ENCODE results near the gene CEP70. TPM values are rescaled to one million over a fixed set of nuclear protein-coding genes. Genes with fewer than 3 reads are reported as not detected.
"Not testable (repeated sequence)": the region's sequence is repeated elsewhere in the genome, so short reads cannot be mapped to it uniquely, and the experiment has no call there.

Gene CEP70
- total RNA-seq, 2 experiments from 2014 or later: 24.9 to 28.3 TPM

GRCh38 chr3:138491971-138492370 is 102.1 kb downstream of the CEP70 start:
- POLR2A ChIA-PET: no interaction called here
- H3K27me3 Mint-ChIP-seq: peaks cover 5% of the 10 kb centered on the region
- ATAC-seq (ENCODE audit: low read depth): no peak
- no peak overlapping the region for H3K27ac Mint-ChIP-seq
- peaks cover 18% of the 10 kb centered on the region for H3K36me3 Mint-ChIP-seq
- DNase-seq: no peak
- peaks cover 2% of the 10 kb centered on the region for H3K4me1 Mint-ChIP-seq
- peaks cover 21% of the 10 kb centered on the region for H3K9me3 Mint-ChIP-seq
- H3K4me3 Mint-ChIP-seq: no peak overlapping the region

DNA sequence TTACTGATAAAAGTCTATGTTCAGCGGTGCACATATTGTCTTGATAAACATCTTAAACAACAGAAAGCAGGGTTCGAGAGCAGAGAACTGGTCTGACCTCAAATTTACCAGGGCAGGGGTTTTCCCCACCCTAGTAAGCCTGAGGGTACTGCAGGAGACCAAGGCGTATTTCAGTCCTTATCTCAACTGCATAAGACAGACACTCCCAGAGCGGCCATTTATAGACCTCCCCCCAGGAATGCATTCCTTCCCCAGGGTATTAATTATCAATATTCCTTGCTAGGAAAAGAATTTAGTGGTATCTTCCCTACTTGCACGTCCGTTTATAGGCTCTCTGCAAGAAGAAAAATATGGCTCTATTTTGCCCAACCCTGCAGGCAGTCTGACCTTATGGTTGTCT is 107.5 kb downstream of the CEP70 start:
- Mint-ChIP-seq H3K27me3 (peaks cover 11% of the 10 kb centered on the region), H3K9me3 (peaks cover 31% of the 10 kb centered on the region)
- H3K4me3 Mint-ChIP-seq; H3K36me3 Mint-ChIP-seq; DNase-seq; POLR2A ChIA-PET; H3K27ac Mint-ChIP-seq; H3K4me1 Mint-ChIP-seq; ATAC-seq (ENCODE audit: low read depth): not testable (repeated sequence)

- POLR2A ChIA-PET: interaction anchor here (0.6 kb wide), 1 partner anchor 56 kb away, joined by 4 read pairs; no protein-coding TSS in a partner anchor
- not testable (repeated sequence) for ATAC-seq (ENCODE audit: low read depth); H3K27me3 Mint-ChIP-seq; H3K4me1 Mint-ChIP-seq; H3K27ac Mint-ChIP-seq; DNase-seq; H3K4me3 Mint-ChIP-seq; H3K36me3 Mint-ChIP-seq
- peaks cover 28% of the 10 kb centered on the region for H3K9me3 Mint-ChIP-seq
Measured at GRCh38 chr3:138484672-138485071, 109.4 kb downstream of the CEP70 start.

- H3K36me3 Mint-ChIP-seq: no peaks in the 10 kb centered on the region
- H3K4me1 Mint-ChIP-seq: no peaks in the 10 kb centered on the region
- H3K9me3 Mint-ChIP-seq: no peaks in the 10 kb centered on the region
- H3K27me3 Mint-ChIP-seq: peaks cover 10% of the 10 kb centered on the region
- ATAC-seq (ENCODE audit: low read depth) (peak; percentile 71), DNase-seq (no peak)
- POLR2A ChIA-PET: no interaction called here
- no peak overlapping the region for H3K27ac Mint-ChIP-seq
- H3K4me3 Mint-ChIP-seq: no peak overlapping the region
Measured at GRCh38 chr3:138479438-138479863, 114.6 kb downstream of the CEP70 start.

- no peaks in the 10 kb centered on the region for H3K36me3 Mint-ChIP-seq
- no peak overlapping the region for H3K27ac Mint-ChIP-seq
- POLR2A ChIA-PET: no interaction called here
Measured at GRCh38 chr3:138477801-138478200, 116.3 kb downstream of the CEP70 start.

GRCh38 chr3:138477120-138477519 is 116.9 kb downstream of the CEP70 start:
- Mint-ChIP-seq H3K9me3 (no peaks in the 10 kb centered on the region), H3K27ac (no peak overlapping the region), H3K4me1 (no peaks in the 10 kb centered on the region), H3K36me3 (no peaks in the 10 kb centered on the region), H3K27me3 (peaks cover 10% of the 10 kb centered on the region), H3K4me3 (no peak overlapping the region)
- POLR2A ChIA-PET: no interaction called here
- no peak for ATAC-seq (ENCODE audit: low read depth)
- no peak for DNase-seq

More at GRCh38 chr3:138477801-138478200, 116.3 kb downstream of the CEP70 start:
- no peak for DNase-seq
- H3K27me3 Mint-ChIP-seq: peaks cover 12% of the 10 kb centered on the region
- ATAC-seq (ENCODE audit: low read depth): no peak
- no peaks in the 10 kb centered on the region for H3K4me1 Mint-ChIP-seq
- H3K4me3 Mint-ChIP-seq: no peak overlapping the region
- H3K9me3 Mint-ChIP-seq: no peaks in the 10 kb centered on the region

DNA sequence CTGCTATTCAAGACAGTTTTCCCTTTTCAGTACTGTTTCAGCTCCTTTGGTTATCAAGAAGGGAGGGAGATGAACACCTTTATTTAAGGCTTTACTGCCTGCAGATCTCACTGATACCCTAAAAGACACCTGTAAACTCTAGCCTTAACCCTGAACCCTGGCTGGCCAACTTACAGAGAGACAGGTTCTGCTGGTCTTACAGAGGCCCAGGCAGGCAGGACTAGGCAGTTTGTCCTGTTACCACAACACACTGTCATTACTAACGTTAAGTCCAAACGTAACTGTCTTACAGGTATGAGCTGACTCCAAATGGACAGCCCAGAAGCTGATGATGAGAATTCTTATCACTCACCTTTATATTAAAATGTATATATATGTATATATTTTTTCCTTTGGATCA is 117.5 kb downstream of the CEP70 start:
- Mint-ChIP-seq H3K4me1 (no peaks in the 10 kb centered on the region), H3K9me3 (no peaks in the 10 kb centered on the region), H3K4me3 (no peak overlapping the region), H3K27me3 (peaks cover 7% of the 10 kb centered on the region), H3K36me3 (no peaks in the 10 kb centered on the region), H3K27ac (no peak overlapping the region)
- POLR2A ChIA-PET: no interaction called here
- DNase-seq (no peak), ATAC-seq (ENCODE audit: low read depth) (no peak)

DNA sequence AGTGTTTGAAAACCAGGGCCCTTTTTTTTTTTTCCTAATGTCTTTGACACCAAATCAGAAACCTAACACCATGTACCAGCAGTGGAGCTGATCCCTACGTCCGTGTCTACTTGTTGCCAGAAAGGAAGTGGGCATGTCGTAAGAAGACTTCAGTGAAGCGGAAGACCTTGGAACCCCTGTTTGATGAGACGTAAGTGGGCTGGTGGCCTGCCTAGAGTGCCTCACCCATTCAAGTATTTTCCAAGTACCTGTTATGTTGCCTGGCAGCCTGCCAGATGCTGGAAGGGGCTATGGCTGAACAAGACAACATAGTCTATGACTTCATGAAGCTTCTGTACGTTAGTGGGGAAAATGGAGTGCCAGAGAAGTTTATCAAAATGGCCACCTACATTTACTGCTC is 119.9 kb downstream of the CEP70 start:
- ATAC-seq (ENCODE audit: low read depth) (no peak), DNase-seq (no peak)
- H3K27ac Mint-ChIP-seq: no peak overlapping the region
- H3K27me3 Mint-ChIP-seq: peaks cover 14% of the 10 kb centered on the region
- no peaks in the 10 kb centered on the region for H3K36me3 Mint-ChIP-seq
- H3K4me3 Mint-ChIP-seq: no peak overlapping the region
- H3K4me1 Mint-ChIP-seq: no peaks in the 10 kb centered on the region
- POLR2A ChIA-PET: no interaction called here
- no peaks in the 10 kb centered on the region for H3K9me3 Mint-ChIP-seq

DNA sequence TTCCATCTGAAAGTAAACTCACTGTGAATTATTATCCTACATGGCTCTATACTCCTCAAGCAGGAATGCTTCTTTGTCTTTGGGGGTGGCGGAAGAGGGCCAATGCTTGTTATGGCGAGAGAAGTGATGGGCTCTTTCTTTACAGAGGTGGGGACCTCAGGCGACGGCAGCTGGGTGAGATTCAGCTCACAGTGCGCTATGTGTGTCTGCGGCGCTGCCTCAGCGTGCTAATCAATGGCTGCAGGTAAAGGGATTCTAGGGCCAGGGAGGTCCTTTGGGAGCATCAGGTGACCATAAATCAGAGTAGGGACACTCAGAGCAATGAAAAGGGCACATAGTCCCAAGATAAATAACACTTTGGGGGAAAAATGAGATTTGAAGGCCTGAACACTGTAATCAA is 120.7 kb downstream of the CEP70 start:
- Mint-ChIP-seq H3K36me3 (no peaks in the 10 kb centered on the region), H3K4me3 (no peak overlapping the region), H3K4me1 (no peaks in the 10 kb centered on the region), H3K27ac (no peak overlapping the region), H3K9me3 (no peaks in the 10 kb centered on the region), H3K27me3 (peaks cover 15% of the 10 kb centered on the region)
- POLR2A ChIA-PET: no interaction called here
- ATAC-seq (ENCODE audit: low read depth) (no peak), DNase-seq (no peak)

DNA sequence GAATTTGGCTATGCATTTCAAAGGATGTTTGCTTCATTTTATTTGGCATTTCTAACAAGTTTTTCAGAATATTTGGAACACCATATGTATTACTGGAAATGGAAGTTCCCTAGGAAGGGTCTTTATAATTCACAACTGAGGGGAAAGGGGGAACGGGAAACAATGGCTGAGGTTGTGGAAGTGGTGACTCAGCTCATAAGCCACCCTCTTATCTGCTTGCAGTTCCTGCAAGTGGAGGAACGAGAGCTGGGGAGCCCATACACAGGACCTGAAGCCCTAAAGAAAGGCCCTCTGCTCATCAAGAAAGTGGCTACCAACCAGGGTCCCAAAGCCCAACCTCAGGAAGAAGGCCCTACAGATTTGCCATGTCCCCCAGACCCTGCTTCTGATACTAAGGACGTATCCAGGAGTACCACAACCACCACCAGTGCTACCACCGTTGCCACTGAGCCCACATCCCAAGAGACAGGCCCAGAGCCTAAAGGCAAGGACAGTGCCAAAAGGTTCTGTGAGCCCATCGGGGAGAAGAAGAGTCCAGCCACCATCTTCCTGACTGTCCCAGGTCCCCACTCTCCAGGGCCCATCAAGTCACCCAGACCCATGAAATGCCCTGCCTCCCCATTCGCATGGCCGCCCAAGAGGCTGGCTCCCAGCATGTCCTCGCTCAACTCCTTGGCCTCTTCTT is 121.8 kb downstream of the CEP70 start:
- Mint-ChIP-seq H3K4me3 (no peak overlapping the region), H3K27me3 (peaks cover 15% of the 10 kb centered on the region), H3K9me3 (no peaks in the 10 kb centered on the region), H3K36me3 (no peaks in the 10 kb centered on the region), H3K27ac (no peak overlapping the region), H3K4me1 (no peaks in the 10 kb centered on the region)
- ATAC-seq (ENCODE audit: low read depth): no peak
- POLR2A ChIA-PET: no interaction called here
- no peak for DNase-seq

GRCh38 chr3:138471481-138471880 is 122.6 kb downstream of the CEP70 start:
- H3K4me3 Mint-ChIP-seq: no peak overlapping the region
- H3K9me3 Mint-ChIP-seq: no peaks in the 10 kb centered on the region
- peaks cover 15% of the 10 kb centered on the region for H3K27me3 Mint-ChIP-seq
- POLR2A ChIA-PET: no interaction called here
- ATAC-seq (ENCODE audit: low read depth) (no peak), DNase-seq (no peak)
- H3K36me3 Mint-ChIP-seq: no peaks in the 10 kb centered on the region
- H3K4me1 Mint-ChIP-seq: no peaks in the 10 kb centered on the region
- no peak overlapping the region for H3K27ac Mint-ChIP-seq

- Mint-ChIP-seq H3K9me3 (no peaks in the 10 kb centered on the region), H3K27ac (no peak overlapping the region), H3K4me1 (no peaks in the 10 kb centered on the region), H3K27me3 (peaks cover 15% of the 10 kb centered on the region), H3K36me3 (no peaks in the 10 kb centered on the region), H3K4me3 (no peak overlapping the region)
- POLR2A ChIA-PET: no interaction called here
- DNase-seq: no peak
- no peak for ATAC-seq (ENCODE audit: low read depth)
Measured at GRCh38 chr3:138470687-138471086, 123.4 kb downstream of the CEP70 start.

DNA sequence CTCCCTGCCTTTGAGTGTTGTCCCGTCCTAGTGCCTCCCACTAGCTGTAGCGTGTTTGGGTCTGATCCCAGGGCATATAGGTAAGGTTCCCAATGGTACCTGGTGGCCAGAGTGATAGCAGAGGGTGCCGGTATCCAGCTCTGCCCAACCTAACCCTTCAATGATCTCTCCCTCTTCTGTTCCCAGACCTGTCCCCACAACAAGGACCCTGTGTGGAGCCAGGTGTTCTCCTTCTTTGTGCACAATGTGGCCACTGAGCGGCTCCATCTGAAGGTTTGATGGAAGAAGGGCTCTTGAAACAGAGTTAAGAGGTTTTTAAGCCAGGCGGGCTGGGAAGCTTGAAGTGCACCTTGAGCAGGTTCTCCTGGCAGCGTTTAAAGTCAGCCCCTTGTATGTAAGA is 124.2 kb downstream of the CEP70 start:
- peaks cover 13% of the 10 kb centered on the region for H3K27me3 Mint-ChIP-seq
- H3K4me1 Mint-ChIP-seq: no peaks in the 10 kb centered on the region
- no peak overlapping the region for H3K4me3 Mint-ChIP-seq
- POLR2A ChIA-PET: no interaction called here
- H3K9me3 Mint-ChIP-seq: no peaks in the 10 kb centered on the region
- H3K36me3 Mint-ChIP-seq: no peaks in the 10 kb centered on the region
- no peak overlapping the region for H3K27ac Mint-ChIP-seq
- ATAC-seq (ENCODE audit: low read depth) (no peak), DNase-seq (no peak)

GRCh38 chr3:138468886-138469285 is 125.2 kb downstream of the CEP70 start:
- no peak for ATAC-seq (ENCODE audit: low read depth)
- Mint-ChIP-seq H3K27ac (no peak overlapping the region), H3K27me3 (peaks cover 14% of the 10 kb centered on the region), H3K4me1 (no peaks in the 10 kb centered on the region), H3K36me3 (no peaks in the 10 kb centered on the region), H3K9me3 (no peaks in the 10 kb centered on the region), H3K4me3 (no peak overlapping the region)
- POLR2A ChIA-PET: no interaction called here
- no peak for DNase-seq

- DNase-seq (no peak), ATAC-seq (ENCODE audit: low read depth) (no peak)
- H3K9me3 Mint-ChIP-seq: no peaks in the 10 kb centered on the region
- H3K27me3 Mint-ChIP-seq: peaks cover 13% of the 10 kb centered on the region
- H3K4me1 Mint-ChIP-seq: no peaks in the 10 kb centered on the region
- H3K36me3 Mint-ChIP-seq: no peaks in the 10 kb centered on the region
- no peak overlapping the region for H3K27ac Mint-ChIP-seq
- POLR2A ChIA-PET: no interaction called here
- no peak overlapping the region for H3K4me3 Mint-ChIP-seq
Measured at GRCh38 chr3:138468451-138468850, 125.6 kb downstream of the CEP70 start.
